GM23338 (cell line): ENCODE measurements around the gene PLOD2. TPM values are rescaled to one million over a fixed set of nuclear protein-coding genes. Genes with fewer than 3 reads are reported as not detected.

Experiments used
- ATAC-seq: fragments of 200-7000 bp; cut with Tn5 transposase; 3 replicates; pipeline ENCODE4 v1.9.1; 2020
- DNase-seq: peaks from one replicate; pipeline ENCODE4 v3.0.0-alpha.2; 2015; ENCODE audit warnings: low spot score
- H2AFZ ChIP-seq: fragments of 200-600 bp; sonication (generic); 2 replicates; pipeline ENCODE4 v1.8.0; 2016; ENCODE audit warnings: antibody characterized with exemption, mild to moderate bottlenecking, moderate library complexity
- H3F3A ChIP-seq: fragments of 200-600 bp; sonication (generic); replicated peaks from 2 replicates; pipeline ENCODE4 v1.8.0; 2017; ENCODE audit warnings: antibody characterized with exemption, mixed run types, low read depth
- H3K27ac ChIP-seq: fragments of 200-600 bp; sonication (generic); 2 replicates; pipeline ENCODE4 v1.6.1; 2016; ENCODE audit warnings: low read depth
- H3K27me3 ChIP-seq: fragments of 200-600 bp; sonication (generic); 2 replicates; pipeline ENCODE4 v1.8.0; 2016; ENCODE audit warnings: mild to moderate bottlenecking, mixed run types, moderate library complexity; ENCODE audit not compliant: insufficient read depth
- H3K36me3 ChIP-seq: fragments of 200-600 bp; sonication (generic); 2 replicates; pipeline ENCODE4 v1.8.0; 2016; ENCODE audit warnings: mild to moderate bottlenecking; ENCODE audit not compliant: insufficient read depth
- H3K4me1 ChIP-seq: fragments of 200-600 bp; sonication (generic); 2 replicates; pipeline ENCODE4 v1.8.0; 2016; ENCODE audit warnings: mild to moderate bottlenecking, moderate library complexity; ENCODE audit not compliant: insufficient read depth
- H3K4me2 ChIP-seq: fragments of 200-600 bp; sonication (generic); 2 replicates; pipeline ENCODE4 v1.7.1; 2017; ENCODE audit warnings: mixed run types
- H3K4me3 ChIP-seq: fragments of 200-600 bp; sonication (generic); 2 replicates; pipeline ENCODE4 v1.6.1; 2016; ENCODE audit warnings: mixed run types
- H3K79me2 ChIP-seq: fragments of 200-600 bp; sonication (generic); replicated peaks from 2 replicates; pipeline ENCODE4 v1.8.0; 2017; ENCODE audit warnings: mild to moderate bottlenecking; ENCODE audit not compliant: insufficient read depth
- H3K9me2 ChIP-seq: fragments of 200-600 bp; sonication (generic); 2 replicates; pipeline ENCODE4 v1.8.0; 2017; ENCODE audit not compliant: insufficient read depth
- H4K20me1 ChIP-seq: fragments of 200-600 bp; sonication (generic); replicated peaks from 2 replicates; pipeline ENCODE4 v1.8.0; 2017; ENCODE audit warnings: mild to moderate bottlenecking; ENCODE audit not compliant: insufficient read depth
- H3K27ac Mint-ChIP-seq: 2 replicates; pipeline ENCODE4 v1.8.0; 2020; ENCODE audit warnings: inconsistent platforms, mild to moderate bottlenecking, moderate library complexity, mixed read lengths
- H3K27me3 Mint-ChIP-seq: 3 replicates; pipeline ENCODE4 v1.8.0; 2022; ENCODE audit warnings: low read depth, mild to moderate bottlenecking, moderate library complexity, mixed read lengths, inconsistent platforms; ENCODE audit not compliant: insufficient read depth, poor library complexity
- H3K36me3 Mint-ChIP-seq: 3 replicates; pipeline ENCODE4 v1.8.0; 2021; ENCODE audit warnings: low read depth, mild to moderate bottlenecking, inconsistent platforms, moderate library complexity, mixed read lengths
- H3K4me1 Mint-ChIP-seq: 3 replicates; pipeline ENCODE4 v1.8.0; 2020; ENCODE audit warnings: mild to moderate bottlenecking, inconsistent platforms, mixed read lengths
- H3K4me3 Mint-ChIP-seq: 3 replicates; pipeline ENCODE4 v1.8.0; 2021; ENCODE audit warnings: moderate library complexity, mild to moderate bottlenecking, inconsistent platforms, mixed read lengths
- H3K9me3 Mint-ChIP-seq: 3 replicates; pipeline ENCODE4 v1.8.0; 2020; ENCODE audit warnings: moderate library complexity, mild to moderate bottlenecking, inconsistent platforms, mixed read lengths
- EZH2phosphoT487 ChIP-seq: fragments of 200-600 bp; sonication (generic); IDR thresholded peaks from one replicate; pipeline ENCODE4 v1.8.1; 2018; ENCODE audit warnings: antibody characterized with exemption; ENCODE audit not compliant: unreplicated experiment
- POLR2AphosphoS5 ChIP-seq: IDR thresholded peaks from 2 replicates; pipeline ENCODE4 v1.6.1; 2016; ENCODE audit warnings: antibody characterized with exemption, low read depth
- STAT1 ChIP-seq: IDR thresholded peaks from one replicate; pipeline ENCODE4 v1.6.1; 2016; ENCODE audit warnings: antibody characterized with exemption; ENCODE audit not compliant: unreplicated experiment
- ZNF114 ChIP-seq: fragments of 250-450 bp; sonication (Bioruptor Pico); IDR thresholded peaks from 2 replicates; pipeline ENCODE4 v1.5.0; 2020; ENCODE audit warnings: mild to moderate bottlenecking, moderate library complexity
- polyA plus RNA-seq: library from polyadenylated mRNA; unstranded; fragments of >200 nt; fragmentation: Nextera tagmentation; extraction: Ambion mirVana; gene quantifications from 2 replicates; pipeline ENCODE4 v1.2.1, GENCODE V29; 2016
- total RNA-seq: library from RNA; depleted of rRNA; stranded (reverse); fragments of >200 nt; shearing (Covaris generic); gene quantifications from 2 replicates; pipeline ENCODE4 v1.2.3, GENCODE V29; 2014
- TF ChIP-seq, protein P1 (sequence below): IDR thresholded peaks from one replicate; pipeline ENCODE4 v1.6.1; 2018; ENCODE audit warnings: antibody characterized with exemption; ENCODE audit not compliant: unreplicated experiment
- TF ChIP-seq, protein P2 (sequence below): IDR thresholded peaks from 2 replicates; pipeline ENCODE4 v1.6.1; 2016; ENCODE audit warnings: antibody characterized with exemption
- TF ChIP-seq, protein P3 (sequence below): fragments of 250-450 bp; sonication (Bioruptor Pico); IDR thresholded peaks from 2 replicates; pipeline ENCODE4 v1.5.0; 2020; ENCODE audit warnings: mild to moderate bottlenecking, moderate library complexity
- TF ChIP-seq, protein P4 (sequence below), 2 experiments: fragments of 200-600 bp in 1 of 2; sonication (generic) in 1 of 2; conservative IDR thresholded peaks; 2 replicates each; pipeline versions ENCODE4 v1.5.1 to v1.6.1; 2016 to 2017; ENCODE audit warnings: antibody characterized with exemption in 2 of 2, low read depth in 2 of 2, mild to moderate bottlenecking in 2 of 2, moderate library complexity in 1 of 2

PLOD2 gene
- total and polyA plus RNA-seq, 2 experiments from 2014 or later: 26.7 to 30.5 TPM

DNA sequence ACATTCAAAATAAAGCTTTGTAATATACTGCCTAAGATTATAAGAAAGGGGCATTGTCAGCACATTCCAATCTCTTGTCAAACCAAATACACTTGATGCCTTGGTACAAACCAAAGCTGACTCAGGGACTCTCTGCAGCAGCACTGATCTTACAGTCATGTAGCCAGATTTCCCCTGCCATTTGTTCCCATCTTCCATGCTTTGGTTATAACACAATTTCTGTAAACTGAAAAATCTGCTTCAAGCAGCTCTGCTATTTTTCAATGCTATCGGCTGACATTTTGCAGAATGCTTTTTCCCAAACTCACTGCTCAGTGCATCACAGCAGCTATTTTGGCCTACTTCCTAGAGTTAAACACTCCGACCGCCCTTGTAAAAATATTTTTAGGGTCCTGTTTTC lies 18.2 kb downstream of the PLOD2 start (continued):
- TF ChIP-seq, protein P1, sequence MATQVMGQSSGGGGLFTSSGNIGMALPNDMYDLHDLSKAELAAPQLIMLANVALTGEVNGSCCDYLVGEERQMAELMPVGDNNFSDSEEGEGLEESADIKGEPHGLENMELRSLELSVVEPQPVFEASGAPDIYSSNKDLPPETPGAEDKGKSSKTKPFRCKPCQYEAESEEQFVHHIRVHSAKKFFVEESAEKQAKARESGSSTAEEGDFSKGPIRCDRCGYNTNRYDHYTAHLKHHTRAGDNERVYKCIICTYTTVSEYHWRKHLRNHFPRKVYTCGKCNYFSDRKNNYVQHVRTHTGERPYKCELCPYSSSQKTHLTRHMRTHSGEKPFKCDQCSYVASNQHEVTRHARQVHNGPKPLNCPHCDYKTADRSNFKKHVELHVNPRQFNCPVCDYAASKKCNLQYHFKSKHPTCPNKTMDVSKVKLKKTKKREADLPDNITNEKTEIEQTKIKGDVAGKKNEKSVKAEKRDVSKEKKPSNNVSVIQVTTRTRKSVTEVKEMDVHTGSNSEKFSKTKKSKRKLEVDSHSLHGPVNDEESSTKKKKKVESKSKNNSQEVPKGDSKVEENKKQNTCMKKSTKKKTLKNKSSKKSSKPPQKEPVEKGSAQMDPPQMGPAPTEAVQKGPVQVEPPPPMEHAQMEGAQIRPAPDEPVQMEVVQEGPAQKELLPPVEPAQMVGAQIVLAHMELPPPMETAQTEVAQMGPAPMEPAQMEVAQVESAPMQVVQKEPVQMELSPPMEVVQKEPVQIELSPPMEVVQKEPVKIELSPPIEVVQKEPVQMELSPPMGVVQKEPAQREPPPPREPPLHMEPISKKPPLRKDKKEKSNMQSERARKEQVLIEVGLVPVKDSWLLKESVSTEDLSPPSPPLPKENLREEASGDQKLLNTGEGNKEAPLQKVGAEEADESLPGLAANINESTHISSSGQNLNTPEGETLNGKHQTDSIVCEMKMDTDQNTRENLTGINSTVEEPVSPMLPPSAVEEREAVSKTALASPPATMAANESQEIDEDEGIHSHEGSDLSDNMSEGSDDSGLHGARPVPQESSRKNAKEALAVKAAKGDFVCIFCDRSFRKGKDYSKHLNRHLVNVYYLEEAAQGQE: no peak
- no peak for TF ChIP-seq STAT1

DNA sequence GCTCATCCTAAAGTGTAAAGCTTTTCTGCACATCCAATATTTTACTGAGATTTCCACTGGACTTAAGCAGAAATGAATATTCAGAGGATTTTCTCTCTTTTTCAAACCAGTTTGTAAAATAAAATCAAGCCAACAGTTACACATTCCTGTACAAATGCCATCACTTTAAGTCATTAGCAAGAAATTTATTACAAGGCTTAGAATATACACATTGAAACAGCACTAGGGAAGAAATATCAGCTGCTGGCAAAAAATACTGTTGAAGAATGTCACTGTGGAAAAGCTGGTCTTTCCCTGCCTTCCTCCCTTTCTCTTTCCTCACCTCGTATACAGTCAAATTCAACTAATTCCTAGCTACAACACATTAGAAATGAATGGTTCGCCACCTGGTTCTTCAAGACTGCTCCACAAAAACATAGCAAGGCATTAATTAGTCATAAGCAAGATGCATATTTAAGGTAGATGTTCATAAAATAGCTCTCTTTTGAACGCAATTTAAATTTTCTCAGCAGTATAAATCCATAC lies 21.3 kb downstream of the PLOD2 start:
- H3K4me3 Mint-ChIP-seq: no peak overlapping the region
- peaks cover 19% of the 10 kb centered on the region for H3K4me1 ChIP-seq
- no peak for ATAC-seq
- TF ChIP-seq POLR2AphosphoS5 (no peak), ZNF114 (CRISPR knock-in tag) (no peak), EZH2phosphoT487 (no peak)
- TF ChIP-seq, protein P2, sequence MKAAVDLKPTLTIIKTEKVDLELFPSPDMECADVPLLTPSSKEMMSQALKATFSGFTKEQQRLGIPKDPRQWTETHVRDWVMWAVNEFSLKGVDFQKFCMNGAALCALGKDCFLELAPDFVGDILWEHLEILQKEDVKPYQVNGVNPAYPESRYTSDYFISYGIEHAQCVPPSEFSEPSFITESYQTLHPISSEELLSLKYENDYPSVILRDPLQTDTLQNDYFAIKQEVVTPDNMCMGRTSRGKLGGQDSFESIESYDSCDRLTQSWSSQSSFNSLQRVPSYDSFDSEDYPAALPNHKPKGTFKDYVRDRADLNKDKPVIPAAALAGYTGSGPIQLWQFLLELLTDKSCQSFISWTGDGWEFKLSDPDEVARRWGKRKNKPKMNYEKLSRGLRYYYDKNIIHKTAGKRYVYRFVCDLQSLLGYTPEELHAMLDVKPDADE: no peak
- TF ChIP-seq, protein P3, sequence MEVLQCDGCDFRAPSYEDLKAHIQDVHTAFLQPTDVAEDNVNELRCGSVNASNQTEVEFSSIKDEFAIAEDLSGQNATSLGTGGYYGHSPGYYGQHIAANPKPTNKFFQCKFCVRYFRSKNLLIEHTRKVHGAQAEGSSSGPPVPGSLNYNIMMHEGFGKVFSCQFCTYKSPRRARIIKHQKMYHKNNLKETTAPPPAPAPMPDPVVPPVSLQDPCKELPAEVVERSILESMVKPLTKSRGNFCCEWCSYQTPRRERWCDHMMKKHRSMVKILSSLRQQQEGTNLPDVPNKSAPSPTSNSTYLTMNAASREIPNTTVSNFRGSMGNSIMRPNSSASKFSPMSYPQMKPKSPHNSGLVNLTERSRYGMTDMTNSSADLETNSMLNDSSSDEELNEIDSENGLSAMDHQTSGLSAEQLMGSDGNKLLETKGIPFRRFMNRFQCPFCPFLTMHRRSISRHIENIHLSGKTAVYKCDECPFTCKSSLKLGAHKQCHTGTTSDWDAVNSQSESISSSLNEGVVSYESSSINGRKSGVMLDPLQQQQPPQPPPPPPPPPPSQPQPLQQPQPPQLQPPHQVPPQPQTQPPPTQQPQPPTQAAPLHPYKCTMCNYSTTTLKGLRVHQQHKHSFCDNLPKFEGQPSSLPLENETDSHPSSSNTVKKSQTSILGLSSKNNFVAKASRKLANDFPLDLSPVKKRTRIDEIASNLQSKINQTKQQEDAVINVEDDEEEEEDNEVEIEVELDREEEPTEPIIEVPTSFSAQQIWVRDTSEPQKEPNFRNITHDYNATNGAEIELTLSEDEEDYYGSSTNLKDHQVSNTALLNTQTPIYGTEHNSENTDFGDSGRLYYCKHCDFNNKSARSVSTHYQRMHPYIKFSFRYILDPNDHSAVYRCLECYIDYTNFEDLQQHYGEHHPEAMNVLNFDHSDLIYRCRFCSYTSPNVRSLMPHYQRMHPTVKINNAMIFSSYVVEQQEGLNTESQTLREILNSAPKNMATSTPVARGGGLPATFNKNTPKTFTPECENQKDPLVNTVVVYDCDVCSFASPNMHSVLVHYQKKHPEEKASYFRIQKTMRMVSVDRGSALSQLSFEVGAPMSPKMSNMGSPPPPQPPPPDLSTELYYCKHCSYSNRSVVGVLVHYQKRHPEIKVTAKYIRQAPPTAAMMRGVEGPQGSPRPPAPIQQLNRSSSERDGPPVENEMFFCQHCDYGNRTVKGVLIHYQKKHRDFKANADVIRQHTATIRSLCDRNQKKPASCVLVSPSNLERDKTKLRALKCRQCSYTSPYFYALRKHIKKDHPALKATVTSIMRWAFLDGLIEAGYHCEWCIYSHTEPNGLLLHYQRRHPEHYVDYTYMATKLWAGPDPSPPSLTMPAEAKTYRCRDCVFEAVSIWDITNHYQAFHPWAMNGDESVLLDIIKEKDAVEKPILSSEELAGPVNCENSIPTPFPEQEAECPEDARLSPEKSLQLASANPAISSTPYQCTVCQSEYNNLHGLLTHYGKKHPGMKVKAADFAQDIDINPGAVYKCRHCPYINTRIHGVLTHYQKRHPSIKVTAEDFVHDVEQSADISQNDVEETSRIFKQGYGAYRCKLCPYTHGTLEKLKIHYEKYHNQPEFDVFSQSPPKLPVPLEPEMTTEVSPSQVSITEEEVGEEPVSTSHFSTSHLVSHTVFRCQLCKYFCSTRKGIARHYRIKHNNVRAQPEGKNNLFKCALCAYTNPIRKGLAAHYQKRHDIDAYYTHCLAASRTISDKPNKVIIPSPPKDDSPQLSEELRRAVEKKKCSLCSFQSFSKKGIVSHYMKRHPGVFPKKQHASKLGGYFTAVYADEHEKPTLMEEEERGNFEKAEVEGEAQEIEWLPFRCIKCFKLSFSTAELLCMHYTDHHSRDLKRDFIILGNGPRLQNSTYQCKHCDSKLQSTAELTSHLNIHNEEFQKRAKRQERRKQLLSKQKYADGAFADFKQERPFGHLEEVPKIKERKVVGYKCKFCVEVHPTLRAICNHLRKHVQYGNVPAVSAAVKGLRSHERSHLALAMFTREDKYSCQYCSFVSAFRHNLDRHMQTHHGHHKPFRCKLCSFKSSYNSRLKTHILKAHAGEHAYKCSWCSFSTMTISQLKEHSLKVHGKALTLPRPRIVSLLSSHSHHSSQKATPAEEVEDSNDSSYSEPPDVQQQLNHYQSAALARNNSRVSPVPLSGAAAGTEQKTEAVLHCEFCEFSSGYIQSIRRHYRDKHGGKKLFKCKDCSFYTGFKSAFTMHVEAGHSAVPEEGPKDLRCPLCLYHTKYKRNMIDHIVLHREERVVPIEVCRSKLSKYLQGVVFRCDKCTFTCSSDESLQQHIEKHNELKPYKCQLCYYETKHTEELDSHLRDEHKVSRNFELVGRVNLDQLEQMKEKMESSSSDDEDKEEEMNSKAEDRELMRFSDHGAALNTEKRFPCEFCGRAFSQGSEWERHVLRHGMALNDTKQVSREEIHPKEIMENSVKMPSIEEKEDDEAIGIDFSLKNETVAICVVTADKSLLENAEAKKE: no peak
- TF ChIP-seq, protein P1: no peak
- TF ChIP-seq, protein P4, sequence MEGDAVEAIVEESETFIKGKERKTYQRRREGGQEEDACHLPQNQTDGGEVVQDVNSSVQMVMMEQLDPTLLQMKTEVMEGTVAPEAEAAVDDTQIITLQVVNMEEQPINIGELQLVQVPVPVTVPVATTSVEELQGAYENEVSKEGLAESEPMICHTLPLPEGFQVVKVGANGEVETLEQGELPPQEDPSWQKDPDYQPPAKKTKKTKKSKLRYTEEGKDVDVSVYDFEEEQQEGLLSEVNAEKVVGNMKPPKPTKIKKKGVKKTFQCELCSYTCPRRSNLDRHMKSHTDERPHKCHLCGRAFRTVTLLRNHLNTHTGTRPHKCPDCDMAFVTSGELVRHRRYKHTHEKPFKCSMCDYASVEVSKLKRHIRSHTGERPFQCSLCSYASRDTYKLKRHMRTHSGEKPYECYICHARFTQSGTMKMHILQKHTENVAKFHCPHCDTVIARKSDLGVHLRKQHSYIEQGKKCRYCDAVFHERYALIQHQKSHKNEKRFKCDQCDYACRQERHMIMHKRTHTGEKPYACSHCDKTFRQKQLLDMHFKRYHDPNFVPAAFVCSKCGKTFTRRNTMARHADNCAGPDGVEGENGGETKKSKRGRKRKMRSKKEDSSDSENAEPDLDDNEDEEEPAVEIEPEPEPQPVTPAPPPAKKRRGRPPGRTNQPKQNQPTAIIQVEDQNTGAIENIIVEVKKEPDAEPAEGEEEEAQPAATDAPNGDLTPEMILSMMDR (conservative IDR thresholded peaks at IDR 0.05; ENCODE audit: low read depth in 2 of 2): no peak

More for the DNA sequence above, 21.3 kb downstream of the PLOD2 start:
- Histone ChIP-seq H3K4me3 (no peak overlapping the region), H4K20me1 (no peaks in the 10 kb centered on the region), H2AFZ (no peak overlapping the region), H3K4me2 (no peak overlapping the region), H3F3A (no peaks in the 10 kb centered on the region), H3K9me2 (no peaks in the 10 kb centered on the region), H3K36me3 (no peaks in the 10 kb centered on the region), H3K27me3 (no peaks in the 10 kb centered on the region), H3K27ac (no peak overlapping the region), H3K79me2 (peaks cover 61% of the 10 kb centered on the region)
- no peak for DNase-seq
- Mint-ChIP-seq H3K27ac (no peak overlapping the region), H3K4me1 (peaks cover 16% of the 10 kb centered on the region), H3K9me3 (no peaks in the 10 kb centered on the region), H3K27me3 (no peaks in the 10 kb centered on the region), H3K36me3 (0 out of 3 replicates have a peak, but pooled peaks cover 3% of the 10 kb centered on the region)
